Caki2 (cell line): ENCODE measurements around the gene OSCP1. TPM values are rescaled to one million over a fixed set of nuclear protein-coding genes. Genes with fewer than 3 reads are reported as not detected.

Source experiments
- DNase-seq: peaks from one replicate; pipeline ENCODE4 v3.0.0-alpha.2; 2015; ENCODE audit warnings: low read depth
- in situ Hi-C: cut with HindIII; loops from 2 replicates; pipeline ENCODE4 v1.10.0; 2016; ENCODE audit warnings: low sequenced_read_pairs, low pct_unique_long_range_greater_than_20kb, mixed read lengths
- total RNA-seq: library from RNA; depleted of rRNA; stranded (reverse); fragments of >200 nt; shearing (Covaris generic); gene quantifications from 2 replicates; pipeline ENCODE4 v1.2.3, GENCODE V29; 2014; ENCODE audit warnings: low replicate concordance

Gene OSCP1
- total RNA-seq, 1 experiment from 2014 or later: 9.1 TPM

- no peak for DNase-seq
- in situ Hi-C loops: no loop called here
These were observed 30.7 kb downstream of the OSCP1 start for GRCh38 chr1:36419569-36419968.

DNA sequence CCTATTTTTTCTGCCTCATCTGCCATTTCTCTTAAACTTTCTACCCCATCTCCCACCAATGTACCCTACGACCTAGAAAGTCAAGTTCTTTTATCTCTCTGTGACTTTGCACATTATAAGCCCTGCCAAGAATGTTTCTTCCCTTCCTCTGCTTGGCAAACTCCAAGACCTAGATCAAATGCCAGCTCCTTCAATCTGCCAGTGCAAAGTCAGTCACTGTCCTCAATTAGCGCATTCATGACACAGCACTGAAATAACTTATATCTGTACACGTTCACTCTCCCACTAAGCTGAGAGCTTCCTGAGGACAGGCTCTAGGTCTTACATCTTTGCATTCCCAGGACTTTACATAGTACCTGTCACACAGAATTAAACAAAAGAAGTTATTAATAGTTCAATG is 31.1 kb downstream of the OSCP1 start:
- in situ Hi-C loops: no loop called here
- DNase-seq: no peak

DNA sequence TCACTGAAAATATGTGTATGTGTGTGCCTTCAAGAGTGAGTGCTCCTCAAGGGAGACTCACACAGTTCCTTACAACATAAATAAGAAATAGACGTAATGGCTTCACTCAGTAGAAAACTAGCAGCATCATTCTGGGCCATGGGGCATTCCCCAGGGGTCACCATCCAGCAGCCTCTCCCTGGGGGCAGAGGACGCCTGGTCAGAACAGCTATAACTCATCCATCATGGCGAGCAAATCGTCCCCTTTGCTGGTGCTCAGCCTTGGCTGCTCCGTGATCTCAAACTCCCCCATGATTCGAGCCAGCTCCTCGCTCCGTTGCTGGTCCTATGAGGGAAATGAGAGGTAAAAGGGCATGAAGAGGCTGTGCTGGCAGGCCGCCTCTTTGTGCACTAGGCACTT is 32.3 kb downstream of the OSCP1 start:
- in situ Hi-C loops: no loop called here
- no peak for DNase-seq

DNA sequence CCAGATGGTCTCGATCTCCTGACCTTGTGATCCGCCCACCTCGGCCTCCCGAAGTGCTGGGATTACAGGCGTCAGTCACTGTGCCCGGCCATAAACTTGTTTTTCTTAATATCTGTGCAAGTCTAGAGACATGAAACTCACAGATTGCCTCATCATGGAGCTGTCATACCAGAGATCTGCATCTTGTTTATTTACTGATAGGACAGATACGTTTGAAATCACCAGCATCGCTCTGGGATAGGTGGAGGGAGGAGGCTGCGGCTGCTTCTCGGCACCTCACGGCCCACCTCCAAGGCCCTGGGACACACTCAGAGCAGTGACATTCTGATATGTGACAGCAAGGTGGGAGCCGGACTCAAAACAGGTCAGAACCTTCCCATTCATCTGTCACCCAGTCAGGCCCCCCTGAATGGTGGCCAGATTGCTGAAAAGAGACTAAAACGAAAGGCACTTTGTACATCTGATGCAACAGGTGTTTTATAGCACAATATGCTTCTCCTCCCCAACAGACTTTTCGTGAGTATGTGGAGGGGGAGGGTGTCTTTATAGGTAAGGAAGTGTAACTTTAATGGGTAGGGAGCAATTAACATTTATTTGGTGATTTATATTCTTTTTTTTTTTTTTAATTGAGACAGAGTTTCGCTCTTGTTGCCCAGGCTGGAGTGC is 34.5 kb downstream of the OSCP1 start:
- in situ Hi-C loops: no loop called here
- no peak for DNase-seq

DNA sequence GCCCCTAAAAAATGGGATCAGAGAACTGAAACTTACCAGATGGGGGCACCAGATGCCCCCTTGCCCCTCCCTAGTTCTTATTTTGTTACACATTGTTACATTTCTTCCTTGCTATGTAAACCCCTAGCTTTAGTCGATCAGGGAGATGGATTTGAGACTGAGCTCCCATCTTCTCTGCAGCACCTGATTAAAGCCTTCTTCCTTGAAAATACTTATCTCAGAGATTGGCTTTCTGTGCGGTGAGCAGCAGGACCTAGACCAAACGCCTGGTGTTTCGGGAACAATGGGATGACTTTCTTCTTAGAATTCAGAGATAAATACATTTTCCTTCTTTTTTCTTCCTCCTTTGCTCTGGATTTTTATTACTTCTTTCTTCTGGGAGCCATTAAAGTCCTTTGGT is 35.9 kb downstream of the OSCP1 start:
- in situ Hi-C loops: no loop called here

DNA sequence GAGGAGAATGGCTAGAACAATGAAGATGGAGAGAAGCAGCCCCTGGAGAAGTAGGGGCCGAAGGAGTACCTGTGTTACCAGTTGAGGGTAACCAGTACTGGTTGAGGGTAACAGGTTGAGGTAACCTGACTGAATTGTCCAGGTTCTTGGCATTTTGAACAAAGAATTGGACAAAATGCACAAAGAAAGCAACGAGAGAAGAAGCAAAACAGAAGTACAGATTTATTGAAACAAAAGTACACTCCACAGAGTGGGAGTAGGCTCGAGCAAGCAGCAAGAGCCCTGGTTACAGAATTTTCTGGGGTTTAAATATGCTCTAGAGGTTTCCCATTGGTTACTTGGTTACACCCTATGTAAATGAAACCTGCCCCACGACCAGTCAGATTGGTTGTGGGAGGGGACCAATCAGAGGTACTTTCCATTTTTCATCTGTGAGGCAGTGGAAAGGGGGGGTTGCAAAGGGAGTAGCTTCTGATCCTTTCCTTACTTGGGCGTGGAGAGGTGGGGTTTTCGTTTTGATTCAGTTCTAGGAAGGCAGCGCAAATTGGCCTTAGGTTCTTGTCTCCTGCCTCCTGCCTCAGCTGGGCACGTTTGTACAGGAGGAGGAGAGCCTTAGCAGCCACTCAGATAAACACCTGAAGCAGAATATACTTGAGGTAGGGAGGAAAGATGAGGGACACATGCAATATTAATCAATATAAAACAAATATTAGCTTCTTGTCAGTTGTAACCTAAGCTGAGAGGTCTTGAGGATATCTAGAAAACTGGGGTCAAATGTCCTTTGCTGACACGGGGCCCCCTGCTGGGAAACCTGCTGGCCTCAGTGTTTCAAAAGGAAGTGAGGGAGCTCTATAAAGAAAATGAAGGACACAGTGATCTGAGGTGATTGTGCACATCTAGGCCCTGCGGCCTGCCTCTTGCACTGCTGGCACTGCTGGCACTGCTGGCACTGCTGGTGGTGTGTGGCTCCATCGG is 38.3 kb downstream of the OSCP1 start:
- peak; percentile 84 for DNase-seq
- in situ Hi-C loops: no loop called here

More for the DNA sequence above, 35.9 kb downstream of the OSCP1 start:
- no peak for DNase-seq

DNA sequence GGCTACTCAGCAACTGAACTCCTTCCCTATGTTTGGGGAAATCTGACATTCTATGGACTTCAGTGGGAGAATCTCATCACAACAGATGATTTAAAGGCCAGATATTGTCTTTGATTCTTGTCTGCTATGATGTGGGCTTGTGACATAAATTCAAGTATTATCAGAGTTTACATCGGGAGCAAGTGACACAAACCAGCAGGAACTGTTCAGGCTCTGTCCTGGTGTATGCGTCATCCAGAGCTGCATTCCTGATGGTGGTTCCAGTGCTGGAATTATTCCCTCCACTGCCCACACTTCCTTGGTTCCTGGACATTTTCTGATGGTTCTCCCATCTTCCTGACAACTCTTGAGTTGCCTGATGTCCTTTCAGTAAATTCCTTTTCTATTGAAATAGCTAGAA is 41.8 kb downstream of the OSCP1 start:
- in situ Hi-C loops: no loop called here
- peak; percentile 33 for DNase-seq

- in situ Hi-C loops: no loop called here
- no peak for DNase-seq
These were observed 43.8 kb downstream of the OSCP1 start for GRCh38 chr1:36406440-36406839.

- DNase-seq: no peak
- in situ Hi-C loops: no loop called here
These were observed 47.8 kb downstream of the OSCP1 start for GRCh38 chr1:36402504-36402890.

GRCh38 chr1:36401602-36402503 is 48.4 kb downstream of the OSCP1 start:
- DNase-seq: no peak
- in situ Hi-C loops: no loop called here

- in situ Hi-C loops: no loop called here
- no peak for DNase-seq
These were observed 49.2 kb downstream of the OSCP1 start for GRCh38 chr1:36400825-36401601.

GRCh38 chr1:36400514-36400824 is 49.8 kb downstream of the OSCP1 start:
- in situ Hi-C loops: no loop called here
- no peak for DNase-seq

- DNase-seq: no peak
- in situ Hi-C loops: no loop called here
These were observed 51.8 kb downstream of the OSCP1 start for GRCh38 chr1:36398370-36398977.

DNA sequence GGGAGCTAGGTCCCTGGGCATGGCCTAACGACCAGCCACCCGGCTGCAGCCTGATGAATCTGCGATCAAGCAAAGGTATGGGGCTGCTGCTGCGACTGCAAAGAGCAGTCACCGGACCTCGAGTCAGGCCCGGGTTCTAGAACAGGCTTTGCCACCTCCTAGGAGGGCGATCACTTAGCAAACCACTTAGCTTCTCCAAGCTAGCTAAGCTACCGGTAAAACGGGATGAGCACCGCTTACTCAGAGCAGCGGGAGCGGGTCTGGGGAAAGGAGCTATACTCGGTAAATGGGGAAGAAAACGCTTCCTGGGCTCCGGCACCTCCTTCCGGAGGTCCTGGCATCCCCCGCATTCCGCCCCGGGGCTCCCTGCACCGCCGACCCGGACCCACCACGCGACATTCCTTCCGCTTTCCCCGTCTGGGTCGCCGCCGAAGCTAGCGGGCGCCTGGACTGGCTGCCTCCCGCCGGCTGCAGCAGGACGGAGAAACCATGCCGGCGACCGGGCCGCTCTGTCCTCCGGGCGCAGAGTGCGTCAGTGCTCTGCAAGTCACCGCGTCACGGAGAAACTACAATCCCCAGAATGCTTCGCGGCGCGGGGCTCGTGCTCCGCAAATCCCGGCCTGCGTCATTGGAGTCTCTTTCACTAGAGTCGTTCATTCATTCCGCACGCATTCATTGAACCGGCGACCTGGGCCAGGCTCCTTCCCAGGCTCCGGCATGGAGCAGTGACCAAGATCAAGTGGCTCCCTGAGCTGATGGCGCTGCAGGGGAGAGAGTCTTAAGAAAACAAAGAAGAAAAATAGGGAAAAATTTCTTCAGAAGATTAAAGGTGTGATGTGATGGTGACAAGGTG is 52.6 kb downstream of the OSCP1 start, which contains the start of gene LSM10:
Gene LSM10 (minus strand): TSS at position 531 of the 853 bp plus-strand sequence. CDS start 3,779 bp downstream, outside the sequence.
- in situ Hi-C loops: no loop called here
- peak; percentile 83 for DNase-seq

- DNase-seq: no peak
- in situ Hi-C loops: no loop called here
These were observed 53.2 kb downstream of the OSCP1 start for GRCh38 chr1:36397083-36397377.

DNA sequence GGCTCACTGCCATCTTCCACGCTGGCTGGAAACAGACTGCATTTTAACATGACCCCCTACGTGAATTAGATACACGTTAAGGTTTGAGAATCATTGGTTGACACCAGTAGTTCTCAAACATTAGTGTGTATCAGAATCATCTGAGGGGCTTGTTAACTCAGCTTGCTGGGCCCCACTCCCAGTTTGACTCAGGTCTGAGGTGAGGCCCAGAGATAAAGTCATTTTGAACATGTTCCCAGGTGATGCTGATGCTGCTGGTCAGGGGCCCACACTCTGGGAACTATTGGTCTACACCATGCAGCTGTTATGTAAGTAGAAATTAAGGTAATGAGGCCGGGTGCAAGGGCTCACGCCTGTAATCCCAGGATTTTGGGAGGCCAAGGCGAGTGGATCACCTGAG is 53.9 kb downstream of the OSCP1 start:
- DNase-seq: no peak
- in situ Hi-C loops: no loop called here

DNA sequence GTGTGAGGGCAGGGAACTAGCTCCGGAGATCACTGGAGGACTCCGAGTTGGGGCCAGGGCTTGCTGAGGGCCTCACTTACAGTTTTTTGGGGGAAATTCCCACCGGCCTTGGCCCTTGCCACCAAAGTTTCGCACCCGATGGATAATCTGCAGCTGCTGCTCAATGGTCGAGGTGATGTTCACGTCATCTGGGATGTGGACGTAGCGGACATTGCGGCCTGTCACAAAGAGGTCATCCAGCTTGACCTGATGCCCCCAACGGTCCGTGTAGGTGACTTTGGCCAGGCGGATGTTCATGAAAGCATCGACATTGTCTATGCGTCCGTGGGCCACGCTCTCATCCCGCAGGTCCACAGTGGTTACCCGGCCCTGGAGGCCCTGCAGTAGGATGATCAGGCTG is 56.6 kb downstream of the OSCP1 start:
- DNase-seq: no peak
- in situ Hi-C loops: no loop called here
